ENCODE data around the gene BEND5.

DNA sequence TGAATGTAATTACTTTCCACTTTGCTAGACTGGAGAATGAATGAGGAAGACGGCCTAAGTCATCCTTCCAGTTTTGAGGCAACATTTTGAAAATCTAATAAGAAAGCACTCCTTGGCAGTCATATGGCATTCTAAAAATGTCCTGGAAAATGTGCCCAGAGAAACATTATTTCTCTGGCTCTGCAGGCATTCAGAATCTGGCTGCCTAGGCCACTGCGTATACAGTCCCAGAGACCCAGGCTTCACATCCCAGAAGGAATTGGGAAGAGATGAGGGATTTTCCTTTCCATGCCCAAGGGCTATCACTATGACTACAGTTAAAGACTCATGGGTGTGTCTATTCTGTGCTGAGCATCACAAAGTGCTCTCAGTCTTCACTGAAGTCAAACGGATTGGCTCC is 92.9 kb downstream of the BEND5 start:
- TF ChIP-seq, protein P1, sequence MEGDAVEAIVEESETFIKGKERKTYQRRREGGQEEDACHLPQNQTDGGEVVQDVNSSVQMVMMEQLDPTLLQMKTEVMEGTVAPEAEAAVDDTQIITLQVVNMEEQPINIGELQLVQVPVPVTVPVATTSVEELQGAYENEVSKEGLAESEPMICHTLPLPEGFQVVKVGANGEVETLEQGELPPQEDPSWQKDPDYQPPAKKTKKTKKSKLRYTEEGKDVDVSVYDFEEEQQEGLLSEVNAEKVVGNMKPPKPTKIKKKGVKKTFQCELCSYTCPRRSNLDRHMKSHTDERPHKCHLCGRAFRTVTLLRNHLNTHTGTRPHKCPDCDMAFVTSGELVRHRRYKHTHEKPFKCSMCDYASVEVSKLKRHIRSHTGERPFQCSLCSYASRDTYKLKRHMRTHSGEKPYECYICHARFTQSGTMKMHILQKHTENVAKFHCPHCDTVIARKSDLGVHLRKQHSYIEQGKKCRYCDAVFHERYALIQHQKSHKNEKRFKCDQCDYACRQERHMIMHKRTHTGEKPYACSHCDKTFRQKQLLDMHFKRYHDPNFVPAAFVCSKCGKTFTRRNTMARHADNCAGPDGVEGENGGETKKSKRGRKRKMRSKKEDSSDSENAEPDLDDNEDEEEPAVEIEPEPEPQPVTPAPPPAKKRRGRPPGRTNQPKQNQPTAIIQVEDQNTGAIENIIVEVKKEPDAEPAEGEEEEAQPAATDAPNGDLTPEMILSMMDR (IDR thresholded peaks at IDR 0.05) = no peak
- TF ChIP-seq POLR2AphosphoS5 (IDR thresholded peaks at IDR 0.05) (no peak), EP300 (IDR thresholded peaks at IDR 0.05) (no peak), POLR2A (IDR thresholded peaks at IDR 0.05) (no peak)

Data from upper lobe of left lung (tissue), 4 donors.